A549 (cell line): ENCODE measurements around the gene EEFSEC. TPM values are rescaled to one million over a fixed set of nuclear protein-coding genes. Genes with fewer than 3 reads are reported as not detected.

Experiments
- ATAC-seq, 2 experiments: fragments of 200-7000 bp in 1 of 2; fragments of >200 bp in 1 of 2; cut with Nextera tagmentation in 1 of 2; cut with Tn5 transposase in 1 of 2; 3 replicates each; pipeline versions ENCODE4 v1.8.0 to v1.9.1; 2018 to 2020; ENCODE audit warnings: mild to moderate bottlenecking in 1 of 2, moderate library complexity in 1 of 2
- CTCF ChIA-PET: fragments of 300-600 bp; sonication (Branson Sonifier 250); formaldehyde crosslinking; extraction: SDS; loops from one replicate; lab custom pipeline; 2021; ENCODE audit warnings: antibody characterized with exemption, inconsistent platforms; lab: Yijun Ruan, JAX
- POLR2A ChIA-PET: fragments of 350-600 bp; formaldehyde crosslinking; extraction: SDS; loops from one replicate; lab custom pipeline; 2021; ENCODE audit warnings: antibody characterized with exemption, inconsistent platforms; lab: Yijun Ruan, JAX
- DNase-seq, 2 experiments: peaks; one replicate each; pipeline versions ENCODE4 v3.0.0 to v3.0.0-alpha.2; 2011 to 2016; ENCODE audit warnings: low read depth in 1 of 2, low spot score in 1 of 2
- FAIRE-seq: peaks from 2 replicates; lab custom pipeline; 2011; peaks lifted over from hg19 to GRCh38; lab: Jason Lieb, UNC
- H3K27ac ChIP-seq, 2 experiments: fragments of >200 bp; sonication (Bioruptor Twin); formaldehyde crosslinking; 3 replicates each; pipeline ENCODE4 v1.5.1; 2016 to 2017
- H3K4me1 ChIP-seq: fragments of >200 bp; sonication (Bioruptor Twin); formaldehyde crosslinking; 3 replicates; pipeline ENCODE4 v1.6.1; 2016
- H3K4me2 ChIP-seq: fragments of >200 bp; sonication (Bioruptor Twin); formaldehyde crosslinking; 3 replicates; pipeline ENCODE4 v1.6.1; 2016
- H3K4me3 ChIP-seq: fragments of >200 bp; sonication (Bioruptor Twin); formaldehyde crosslinking; 3 replicates; pipeline ENCODE4 v1.5.1; 2016
- H3K9me3 ChIP-seq: fragments of >200 bp; sonication (Bioruptor Twin); formaldehyde crosslinking; 3 replicates; pipeline ENCODE4 v1.6.1; 2016
- CEBPB ChIP-seq, 2 experiments: fragments of >200 bp in 1 of 2; sonication (Bioruptor Twin) in 1 of 2; formaldehyde crosslinking in 1 of 2; IDR thresholded peaks; 2 replicates each; pipeline ENCODE4 v1.6.1; 2012 to 2016
- CHD4 ChIP-seq: fragments of 200-600 bp; sonication (generic); IDR thresholded peaks from 2 replicates; pipeline ENCODE4 v1.6.1; 2016; ENCODE audit warnings: antibody characterized with exemption, mild to moderate bottlenecking, borderline replicate concordance
- EP300 ChIP-seq, 2 experiments: fragments of >200 bp; sonication (Bioruptor Twin); formaldehyde crosslinking; IDR thresholded peaks; 2 replicates in 1 of 2; 3 replicates in 1 of 2; pipeline ENCODE4 v1.6.1; 2016 to 2017
- ESRRA ChIP-seq: fragments of 150-350 bp; IDR thresholded peaks from 2 replicates; pipeline ENCODE4 v1.6.1; 2014; ENCODE audit warnings: mild to moderate bottlenecking, low read length, borderline replicate concordance
- FOXS1 ChIP-seq: fragments of 250-450 bp; sonication (Bioruptor Pico); IDR thresholded peaks from 2 replicates; pipeline ENCODE4 v1.5.0; 2020; ENCODE audit warnings: mild to moderate bottlenecking, moderate library complexity
- HDAC2 ChIP-seq: fragments of 200-600 bp; sonication (generic); IDR thresholded peaks from 2 replicates; pipeline ENCODE4 v1.6.1; 2016
- HOXB5 ChIP-seq: fragments of 250-450 bp; sonication (Bioruptor Pico); IDR thresholded peaks from 2 replicates; pipeline ENCODE4 v1.5.0; 2020; ENCODE audit warnings: mild to moderate bottlenecking, moderate library complexity
- KDM1A ChIP-seq: fragments of 200-600 bp; sonication (generic); IDR thresholded peaks from 2 replicates; pipeline ENCODE4 v1.6.1; 2016; ENCODE audit warnings: low read depth, mild to moderate bottlenecking
- KDM5A ChIP-seq: fragments of 200-600 bp; sonication (generic); IDR thresholded peaks from 2 replicates; pipeline ENCODE4 v1.6.1; 2016; ENCODE audit warnings: antibody characterized with exemption, mild to moderate bottlenecking
- MAFK ChIP-seq: fragments of 450-650 bp; IDR thresholded peaks from 2 replicates; pipeline ENCODE4 v1.6.1; 2014; ENCODE audit not compliant: partially characterized antibody
- POLR2A ChIP-seq: IDR thresholded peaks from 2 replicates; pipeline ENCODE4 v1.6.1; 2012; ENCODE audit warnings: mild to moderate bottlenecking, low read length
- RAD21 ChIP-seq, 2 experiments: fragments of >200 bp in 1 of 2; sonication (Bioruptor Twin) in 1 of 2; formaldehyde crosslinking in 1 of 2; IDR thresholded peaks in 1 of 2; conservative IDR thresholded peaks in 1 of 2; 2 replicates in 1 of 2; 3 replicates in 1 of 2; pipeline ENCODE4 v1.6.1; 2012 to 2018; ENCODE audit warnings: inconsistent platforms in 1 of 2
- RARB ChIP-seq: fragments of 250-450 bp; sonication (Bioruptor Pico); IDR thresholded peaks from 2 replicates; pipeline ENCODE4 v1.8.0; 2021; ENCODE audit warnings: mild to moderate bottlenecking, moderate library complexity
- RNF2 ChIP-seq: fragments of 200-600 bp; sonication (generic); IDR thresholded peaks from 2 replicates; pipeline ENCODE4 v1.6.1; 2016; ENCODE audit warnings: low read depth, mild to moderate bottlenecking, antibody characterized with exemption, moderate library complexity, borderline replicate concordance
- TFCP2L1 ChIP-seq: fragments of 250-450 bp; sonication (Bioruptor Pico); IDR thresholded peaks from 2 replicates; pipeline ENCODE4 v1.5.0; 2021; ENCODE audit warnings: mild to moderate bottlenecking
- TP53 ChIP-seq: fragments of 250-450 bp; sonication (Bioruptor Pico); IDR thresholded peaks from 2 replicates; pipeline ENCODE4 v1.5.0; 2021; ENCODE audit warnings: mild to moderate bottlenecking, moderate library complexity
- ZNF302 ChIP-seq: fragments of 250-450 bp; sonication (Bioruptor Pico); IDR thresholded peaks from 2 replicates; pipeline ENCODE4 v1.9.0; 2021; ENCODE audit warnings: inconsistent platforms, mild to moderate bottlenecking, moderate library complexity
- ZSCAN20 ChIP-seq: fragments of 250-450 bp; sonication (Bioruptor Pico); IDR thresholded peaks from 2 replicates; pipeline ENCODE4 v1.8.0; 2022; ENCODE audit warnings: mild to moderate bottlenecking, moderate library complexity
- WGBS: methylation state at CpG from one replicate; pipeline ENCODE4 v1.1.6; 2017; ENCODE audit errors: missing lambda C conversion rate; 5-methylcytosine and 5-hydroxymethylcytosine counted together
- polyA plus RNA-seq, 4 experiments: library from polyadenylated mRNA; depleted of rRNA in 3 of 4; stranded (reverse); fragments of >200 nt; fragmentation: RNase III in 1 of 4; extraction: RNeasy Plus Mini Kit Qiagen cat#74134 plus additional on column Dnase treatment in 1 of 4; gene quantifications; 2 replicates in 3 of 4; 3 replicates in 1 of 4; pipeline ENCODE4 v1.2.3, GENCODE V29; 2011 to 2017
- TF ChIP-seq, protein P1 (sequence below): fragments of 250-450 bp; sonication (Bioruptor Pico); IDR thresholded peaks from 2 replicates; pipeline ENCODE4 v1.5.0; 2020; ENCODE audit warnings: low read depth, mild to moderate bottlenecking, moderate library complexity
- TF ChIP-seq, protein P2 (sequence below): IDR thresholded peaks from 2 replicates; pipeline ENCODE4 v1.6.1; 2012
- TF ChIP-seq, protein P3 (sequence below): fragments of 250-450 bp; sonication (Bioruptor Pico); IDR thresholded peaks from 2 replicates; pipeline ENCODE4 v1.5.0; 2021; ENCODE audit warnings: mild to moderate bottlenecking, moderate library complexity, borderline replicate concordance
- TF ChIP-seq, protein P4 (sequence below): fragments of >200 bp; sonication (Bioruptor Twin); formaldehyde crosslinking; IDR thresholded peaks from 2 replicates; pipeline ENCODE4 v1.6.1; 2016

Gene EEFSEC
- polyA plus RNA-seq, 2 of the 4 experiments (the other 2 are of a cell fraction): 6.9 to 7.3 TPM

DNA sequence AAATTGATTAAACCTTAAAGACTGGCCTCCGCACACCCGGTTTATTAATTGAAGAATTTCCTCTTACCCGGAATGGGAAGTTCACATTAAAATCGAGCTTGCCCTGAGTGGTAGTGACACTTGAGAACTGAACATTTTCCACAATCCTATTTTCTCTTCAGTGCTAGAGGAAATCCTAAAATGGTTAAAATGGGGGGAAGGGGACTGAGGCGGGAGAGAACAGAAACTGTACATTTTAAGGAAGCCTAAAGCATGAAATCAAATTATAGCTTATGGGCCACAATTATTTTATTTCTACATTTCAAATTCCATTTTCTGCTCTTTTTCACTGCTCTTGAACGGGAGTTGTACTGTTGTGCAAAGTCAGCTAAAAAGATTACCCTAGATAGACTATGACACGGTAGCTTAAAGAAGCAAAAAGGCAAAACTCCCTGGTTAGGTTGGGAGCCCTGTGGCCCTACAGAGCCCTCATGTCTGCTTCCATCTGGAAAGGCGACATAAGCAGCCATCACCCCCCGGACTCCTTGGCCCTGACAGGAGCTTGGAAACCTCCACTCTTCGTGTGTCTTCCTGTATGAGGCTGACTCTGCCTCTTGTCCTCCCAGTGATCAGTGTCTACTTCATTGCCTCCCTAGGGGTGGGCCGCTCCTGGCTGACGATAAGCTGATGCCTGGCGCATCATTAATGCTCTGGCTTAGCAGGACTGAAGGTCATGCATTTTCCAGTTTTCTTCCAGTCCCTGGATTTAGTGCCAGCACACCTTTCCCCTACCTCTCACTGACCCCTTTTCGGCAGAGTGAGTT, 79.3 kb downstream of the EEFSEC start:
- H3K27ac ChIP-seq: no peak overlapping the region
- TF ChIP-seq MAFK (peak; percentile 66), KDM1A (no peak)
- no peak for DNase-seq
- ChIA-PET CTCF (interaction anchor here (1.0 kb wide), 1 partner anchor 90 kb away, joined by 4 read pairs; no protein-coding TSS in a partner anchor), POLR2A (no interaction called here)
- H3K4me3 ChIP-seq: no peak overlapping the region
- no peak for FAIRE-seq
- WGBS: 68% methylated on average over 14 of the region's 14 CpGs
- no peaks in the 10 kb centered on the region for H3K9me3 ChIP-seq
- H3K4me2 ChIP-seq: no peak overlapping the region
- H3K4me1 ChIP-seq: no peaks in the 10 kb centered on the region
- ATAC-seq: no peak

DNA sequence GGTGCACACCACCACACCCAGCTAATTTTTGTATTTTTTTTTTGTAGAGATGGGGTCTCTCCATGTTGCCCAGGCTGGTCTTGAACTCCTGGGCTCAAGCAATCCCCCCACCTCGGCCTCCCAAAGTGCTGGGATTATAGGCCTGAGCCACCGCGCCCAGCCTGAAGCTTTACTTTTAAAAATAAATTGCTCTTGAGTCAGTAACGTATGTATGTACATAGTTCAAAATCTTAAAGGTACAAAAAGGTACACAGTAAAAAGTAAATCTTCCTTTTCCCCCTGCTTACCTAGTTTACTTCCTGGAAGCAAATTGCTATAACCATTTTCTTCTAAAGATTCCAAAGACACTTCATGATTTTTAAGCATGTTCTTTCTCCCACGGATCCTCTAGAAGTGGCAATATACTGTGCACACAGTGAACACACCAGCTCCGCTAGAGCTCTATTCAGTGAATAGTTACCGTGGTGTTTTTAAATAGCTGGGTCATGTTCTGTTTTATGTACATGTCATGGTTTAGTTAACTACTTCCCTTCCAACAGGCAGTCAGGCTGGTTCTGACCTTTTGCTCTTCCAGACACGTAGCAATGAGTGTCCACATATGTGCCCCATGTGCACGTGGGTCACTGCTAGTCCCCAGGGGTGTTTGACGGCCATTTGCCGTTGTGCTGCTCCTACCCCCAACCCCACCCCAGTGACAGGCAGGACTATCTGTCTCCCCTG, 82.1 kb downstream of the EEFSEC start:
- ChIA-PET POLR2A (no interaction called here), CTCF (no interaction called here)
- Histone ChIP-seq H3K4me1 (no peaks in the 10 kb centered on the region), H3K4me3 (no peak overlapping the region), H3K9me3 (no peaks in the 10 kb centered on the region), H3K4me2 (no peak overlapping the region), H3K27ac (no peak overlapping the region)
- no peak for TF ChIP-seq ZSCAN20
- no peak for TF ChIP-seq POLR2A
- TF ChIP-seq, protein P1, sequence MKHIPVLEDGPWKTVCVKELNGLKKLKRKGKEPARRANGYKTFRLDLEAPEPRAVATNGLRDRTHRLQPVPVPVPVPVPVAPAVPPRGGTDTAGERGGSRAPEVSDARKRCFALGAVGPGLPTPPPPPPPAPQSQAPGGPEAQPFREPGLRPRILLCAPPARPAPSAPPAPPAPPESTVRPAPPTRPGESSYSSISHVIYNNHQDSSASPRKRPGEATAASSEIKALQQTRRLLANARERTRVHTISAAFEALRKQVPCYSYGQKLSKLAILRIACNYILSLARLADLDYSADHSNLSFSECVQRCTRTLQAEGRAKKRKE: no peak
- no peak for TF ChIP-seq RNF2
- TF ChIP-seq ZNF302 (CRISPR knock-in tag): no peak
- TF ChIP-seq MAFK: no peak
- TF ChIP-seq CEBPB (IDR thresholded peaks at IDR 0.05): no peak
- TF ChIP-seq, protein P2, sequence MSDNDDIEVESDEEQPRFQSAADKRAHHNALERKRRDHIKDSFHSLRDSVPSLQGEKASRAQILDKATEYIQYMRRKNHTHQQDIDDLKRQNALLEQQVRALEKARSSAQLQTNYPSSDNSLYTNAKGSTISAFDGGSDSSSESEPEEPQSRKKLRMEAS: no peak
- TF ChIP-seq ESRRA: no peak
- TF ChIP-seq CHD4: no peak
- TF ChIP-seq KDM5A: no peak
- no peak for TF ChIP-seq TFCP2L1 (CRISPR knock-in tag)
- no peak for TF ChIP-seq KDM1A
- no peak for TF ChIP-seq RARB (CRISPR knock-in tag)
- WGBS: 91% methylated on average over 10 of the region's 11 CpGs
- ATAC-seq (no peak), DNase-seq (no peak), FAIRE-seq (no peak)

DNA sequence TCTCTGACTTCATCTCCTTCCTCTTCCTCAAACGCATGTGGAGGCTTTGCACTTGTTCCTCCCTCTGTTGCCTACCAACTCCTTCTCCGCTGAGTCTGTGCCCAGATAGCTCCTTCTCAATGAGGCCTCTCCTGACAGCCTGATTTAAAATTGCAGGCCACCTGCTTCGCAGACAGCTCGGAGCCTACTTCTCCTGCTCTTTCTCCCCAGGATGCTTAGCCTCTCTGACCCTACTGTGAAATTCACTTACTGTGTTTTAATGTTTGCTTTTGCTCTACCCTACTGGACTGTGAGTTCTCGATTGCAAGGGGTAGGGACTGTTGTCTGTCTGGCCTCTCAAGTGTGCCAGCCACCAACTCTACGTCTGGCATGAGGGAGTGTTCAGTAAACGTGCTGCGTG, 83.4 kb downstream of the EEFSEC start:
- FAIRE-seq (no peak), DNase-seq (no peak), ATAC-seq (no peak)
- Histone ChIP-seq H3K4me1 (no peaks in the 10 kb centered on the region), H3K27ac (no peak overlapping the region), H3K9me3 (no peaks in the 10 kb centered on the region), H3K4me3 (no peak overlapping the region), H3K4me2 (no peak overlapping the region)
- ChIA-PET POLR2A (no interaction called here), CTCF (no interaction called here)
- TF ChIP-seq CEBPB (IDR thresholded peaks at IDR 0.05): no peak
- TF ChIP-seq, protein P3, sequence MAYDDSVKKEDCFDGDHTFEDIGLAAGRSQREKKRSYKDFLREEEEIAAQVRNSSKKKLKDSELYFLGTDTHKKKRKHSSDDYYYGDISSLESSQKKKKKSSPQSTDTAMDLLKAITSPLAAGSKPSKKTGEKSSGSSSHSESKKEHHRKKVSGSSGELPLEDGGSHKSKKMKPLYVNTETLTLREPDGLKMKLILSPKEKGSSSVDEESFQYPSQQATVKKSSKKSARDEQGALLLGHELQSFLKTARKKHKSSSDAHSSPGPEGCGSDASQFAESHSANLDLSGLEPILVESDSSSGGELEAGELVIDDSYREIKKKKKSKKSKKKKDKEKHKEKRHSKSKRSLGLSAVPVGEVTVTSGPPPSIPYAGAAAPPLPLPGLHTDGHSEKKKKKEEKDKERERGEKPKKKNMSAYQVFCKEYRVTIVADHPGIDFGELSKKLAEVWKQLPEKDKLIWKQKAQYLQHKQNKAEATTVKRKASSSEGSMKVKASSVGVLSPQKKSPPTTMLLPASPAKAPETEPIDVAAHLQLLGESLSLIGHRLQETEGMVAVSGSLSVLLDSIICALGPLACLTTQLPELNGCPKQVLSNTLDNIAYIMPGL (CRISPR knock-in tag): no peak
- TF ChIP-seq, protein P4, sequence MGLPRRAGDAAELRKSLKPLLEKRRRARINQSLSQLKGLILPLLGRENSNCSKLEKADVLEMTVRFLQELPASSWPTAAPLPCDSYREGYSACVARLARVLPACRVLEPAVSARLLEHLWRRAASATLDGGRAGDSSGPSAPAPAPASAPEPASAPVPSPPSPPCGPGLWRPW: no peak
- no peak for TF ChIP-seq KDM1A
- no peak for TF ChIP-seq POLR2A
- TF ChIP-seq HDAC2: no peak
- TF ChIP-seq HOXB5 (CRISPR knock-in tag): no peak
- TF ChIP-seq FOXS1: no peak
- no peak for TF ChIP-seq EP300 (IDR thresholded peaks at IDR 0.05)
- TF ChIP-seq RAD21 (conservative IDR thresholded peaks at IDR 0.05 in 1 of 2, IDR thresholded peaks at IDR 0.05 in 1 of 2): no peak
- no peak for TF ChIP-seq TP53
- TF ChIP-seq, protein P2: no peak
- 92% methylated on average over 8 of the region's 8 CpGs for WGBS
